Lower lobe of right lung (tissue), 2 donors: ENCODE measurements around the gene TMEM217. TPM values are rescaled to one million over a fixed set of nuclear protein-coding genes. Genes with fewer than 3 reads are reported as not detected.

Source experiments
- ATAC-seq, 2 donors: fragments of 200-7000 bp; cut with Tn5 transposase; one replicate each; pipeline ENCODE4 v1.9.1; 2020 to 2022; ENCODE audit warnings: mild to moderate bottlenecking in 2 of 2, moderate library complexity in 2 of 2
- DNase-seq: peaks from one replicate; pipeline ENCODE4 v3.0.0-alpha.2; 2020
- H3K27ac ChIP-seq: fragments of 200-600 bp; one replicate; pipeline ENCODE4 v1.8.0; 2022
- H3K27me3 ChIP-seq: fragments of 200-600 bp; one replicate; pipeline ENCODE4 v1.8.0; 2022; ENCODE audit warnings: low read depth
- H3K36me3 ChIP-seq: fragments of 200-600 bp; one replicate; pipeline ENCODE4 v1.8.0; 2022; ENCODE audit warnings: mild to moderate bottlenecking
- H3K4me1 ChIP-seq: fragments of 200-600 bp; one replicate; pipeline ENCODE4 v1.8.0; 2022
- H3K4me3 ChIP-seq: fragments of 200-600 bp; one replicate; pipeline ENCODE4 v1.8.0; 2022; ENCODE audit warnings: mild to moderate bottlenecking
- H3K9me3 ChIP-seq: fragments of 200-600 bp; one replicate; pipeline ENCODE4 v1.8.0; 2022
- CTCF ChIP-seq: fragments of 200-600 bp; IDR thresholded peaks from one replicate; pipeline ENCODE4 v1.8.0; 2022; ENCODE audit warnings: antibody characterized with exemption, mild to moderate bottlenecking
- intact Hi-C: fragments of 100-400 bp; cut with DNase I; formaldehyde crosslinking; loops from one replicate; pipeline ENCODE4 v1.11.0; 2022
- total RNA-seq: library from RNA; stranded (reverse); fragmentation: NEBNext Ultra II Directional; extraction: Animal tissue kit (Norgen Biotek cat#: 25700); gene quantifications from one replicate; pipeline ENCODE4 v1.2.1, GENCODE V29; 2021
- donor health status: DM: no; HTN: yes; CAD: no; lungs with severe emphysema.

The TMEM217 gene
- total RNA-seq, 1 donor from 2014 or later, result 1.1 TPM

DNA sequence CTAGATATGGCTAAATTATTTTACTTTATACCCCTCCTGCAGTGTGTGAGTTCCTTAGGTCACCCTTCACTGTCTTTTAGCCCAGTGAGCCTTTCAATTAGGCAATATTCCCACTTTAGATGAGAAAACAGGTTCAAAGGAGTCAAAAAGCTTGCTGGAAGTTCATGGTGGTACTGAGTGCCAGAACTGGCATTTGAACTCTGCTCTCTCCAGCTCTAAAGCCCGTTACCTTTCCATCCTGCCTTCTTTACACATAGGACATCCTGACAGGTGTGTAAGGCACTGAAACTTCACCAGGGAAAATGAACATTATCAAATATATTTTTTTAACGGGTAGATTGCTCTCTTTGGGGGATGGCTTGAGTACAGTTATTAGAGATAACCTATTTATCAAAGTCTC is 11.2 kb upstream of the TMEM217 start:
- Histone ChIP-seq H3K4me3 (no peak overlapping the region), H3K27ac (no peak overlapping the region), H3K9me3 (no peaks in the 10 kb centered on the region), H3K36me3 (peaks cover 32% of the 10 kb centered on the region), H3K27me3 (no peaks in the 10 kb centered on the region), H3K4me1 (no peaks in the 10 kb centered on the region)
- no peak for TF ChIP-seq CTCF
- ATAC-seq (no peak), DNase-seq (no peak)
- intact Hi-C loops, result no loop called here

DNA sequence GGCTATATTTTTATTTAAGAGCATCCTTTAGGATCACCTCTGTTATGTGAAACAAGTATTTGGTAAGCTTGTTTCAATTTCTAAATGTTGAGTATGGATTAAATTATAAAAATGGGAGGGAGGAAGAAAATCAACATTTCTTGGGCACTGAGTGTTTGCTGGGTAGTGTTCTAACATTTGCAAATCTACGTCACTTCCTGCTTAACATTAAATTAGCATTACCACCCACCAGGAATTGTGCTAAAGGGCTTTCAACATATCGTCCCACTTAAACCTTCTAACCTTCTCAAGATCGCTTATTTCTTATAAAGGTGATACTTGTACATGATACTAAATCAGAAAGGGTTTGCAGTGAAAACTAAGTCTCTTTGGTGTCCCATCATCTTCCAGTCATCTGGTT is 7.9 kb upstream of the TMEM217 start:
- no peak for DNase-seq
- Histone ChIP-seq H3K27me3 (no peaks in the 10 kb centered on the region), H3K27ac (no peak overlapping the region), H3K4me3 (no peak overlapping the region), H3K36me3 (peaks cover 16% of the 10 kb centered on the region), H3K9me3 (no peaks in the 10 kb centered on the region), H3K4me1 (no peaks in the 10 kb centered on the region)
- intact Hi-C loops, result no loop called here
- no peak for ATAC-seq
- no peak for TF ChIP-seq CTCF

- no peaks in the 10 kb centered on the region for H3K27me3 ChIP-seq
- no peak for TF ChIP-seq CTCF
- ATAC-seq, result no peak
- no peak overlapping the region for H3K27ac ChIP-seq
- no peaks in the 10 kb centered on the region for H3K9me3 ChIP-seq
- peaks cover 8% of the 10 kb centered on the region for H3K36me3 ChIP-seq
- intact Hi-C loops, result no loop called here
- H3K4me3 ChIP-seq, result no peak overlapping the region
- H3K4me1 ChIP-seq, result peaks cover under 1% of the 10 kb centered on the region
- DNase-seq, result no peak
Observed at GRCh38 chr6:37265001-37265400, 7.1 kb upstream of the TMEM217 start.

DNA sequence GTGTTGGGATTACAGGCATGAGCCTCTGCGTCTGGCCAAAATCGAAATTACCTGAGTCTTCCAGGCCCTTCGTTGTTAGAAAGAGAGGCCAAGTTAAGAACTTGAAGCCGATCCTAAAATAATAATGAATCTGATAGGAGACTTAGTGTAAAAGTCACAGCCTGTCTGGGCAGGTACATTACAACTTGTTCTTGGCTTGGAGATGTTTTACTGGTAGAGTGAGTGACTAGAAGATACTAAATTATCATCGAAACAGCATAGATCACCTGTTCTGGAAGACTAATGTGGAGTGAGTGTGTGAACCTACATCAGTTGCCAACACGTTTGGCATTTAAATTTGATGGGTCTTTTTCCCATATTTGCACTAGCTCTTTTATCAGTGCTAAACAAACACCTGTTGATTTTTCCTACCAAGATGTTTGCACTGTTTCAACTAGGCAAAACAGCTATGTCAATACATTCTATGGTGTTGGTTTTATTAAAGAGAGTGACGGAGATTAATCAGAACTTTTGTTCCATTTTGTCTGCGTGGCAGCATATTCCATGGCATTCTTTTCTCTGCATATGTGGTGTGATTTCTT is 4.6 kb upstream of the TMEM217 start:
- no peak for ATAC-seq
- no peak for TF ChIP-seq CTCF
- no peak for DNase-seq
- Histone ChIP-seq H3K4me1 (peaks cover 18% of the 10 kb centered on the region), H3K27me3 (no peaks in the 10 kb centered on the region), H3K36me3 (no peaks in the 10 kb centered on the region), H3K9me3 (no peaks in the 10 kb centered on the region), H3K27ac (no peak overlapping the region), H3K4me3 (no peak overlapping the region)
- intact Hi-C loops, result no loop called here

DNA sequence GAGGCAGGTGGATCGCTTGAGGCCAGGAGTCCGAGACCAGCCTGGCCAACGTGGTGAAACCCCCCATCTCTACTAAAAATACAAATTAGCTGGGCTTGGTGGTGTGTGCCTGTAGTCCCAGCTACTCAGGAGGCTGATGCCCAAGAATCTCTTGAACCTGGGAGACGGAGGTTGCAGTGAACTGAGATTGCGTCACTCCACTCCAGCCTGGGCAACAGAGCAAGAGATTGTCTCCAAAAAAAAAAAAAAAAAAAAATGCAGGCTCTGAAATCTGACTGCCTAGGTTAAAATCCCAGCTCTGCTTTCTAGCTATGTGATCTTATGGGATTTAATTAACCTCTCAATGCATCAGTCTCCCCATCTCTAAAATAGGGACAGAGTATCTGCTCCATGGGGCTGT is 3.3 kb upstream of the TMEM217 start:
- intact Hi-C loops, result no loop called here
- DNase-seq (no peak), ATAC-seq (no peak)
- Histone ChIP-seq H3K36me3 (no peaks in the 10 kb centered on the region), H3K9me3 (no peaks in the 10 kb centered on the region), H3K27ac (no peak overlapping the region), H3K27me3 (no peaks in the 10 kb centered on the region), H3K4me3 (no peak overlapping the region), H3K4me1 (peaks cover 25% of the 10 kb centered on the region)
- no peak for TF ChIP-seq CTCF

GRCh38 chr6:37260444-37260843 is 2.5 kb upstream of the TMEM217 start:
- peaks cover 25% of the 10 kb centered on the region for H3K4me1 ChIP-seq
- ATAC-seq (no peak), DNase-seq (no peak)
- H3K36me3 ChIP-seq, result no peaks in the 10 kb centered on the region
- no peaks in the 10 kb centered on the region for H3K27me3 ChIP-seq
- intact Hi-C loops, result no loop called here
- H3K9me3 ChIP-seq, result no peaks in the 10 kb centered on the region
- TF ChIP-seq CTCF, result no peak
- no peak overlapping the region for H3K27ac ChIP-seq
- H3K4me3 ChIP-seq, result no peak overlapping the region
